Mucosa of descending colon (tissue), 3 donors: ENCODE measurements around the gene SCAI. TPM values are rescaled to one million over a fixed set of nuclear protein-coding genes. Genes with fewer than 3 reads are reported as not detected.

Experiments used
- ATAC-seq: fragments of 200-7000 bp; cut with Tn5 transposase; one replicate; pipeline ENCODE4 v1.9.1; 2020; ENCODE audit warnings: mild to moderate bottlenecking, moderate library complexity
- DNase-seq, 3 donors: peaks; one replicate each; pipeline ENCODE4 v3.0.0-alpha.2; 2020
- H3K36me3 ChIP-seq: fragments of 200-600 bp; one replicate; pipeline ENCODE4 v1.8.0; 2021; ENCODE audit warnings: low read depth, mild to moderate bottlenecking
- H3K4me1 ChIP-seq: fragments of 200-600 bp; one replicate; pipeline ENCODE4 v1.8.0; 2021; ENCODE audit warnings: low read depth, mild to moderate bottlenecking
- H3K4me3 ChIP-seq: fragments of 200-600 bp; one replicate; pipeline ENCODE4 v1.8.0; 2021; ENCODE audit warnings: mild to moderate bottlenecking
- H3K9me3 ChIP-seq: fragments of 200-600 bp; one replicate; pipeline ENCODE4 v1.8.0; 2021; ENCODE audit warnings: mild to moderate bottlenecking
- intact Hi-C, 2 donors: fragments of 100-400 bp; cut with DNase I in 1 of 2; cut with micrococcal nuclease in 1 of 2; formaldehyde crosslinking; loops; one replicate each; pipeline versions ENCODE4 v1.11.0 to v1.11.1; 2022; cut with DNase I, micrococcal nuclease
- total RNA-seq, 3 donors: library from RNA; stranded (reverse); fragmentation: NEBNext Ultra II Directional in 2 of 3; extraction: Animal tissue kit (Norgen Biotek cat#: 25700) in 2 of 3; gene quantifications; one replicate each; pipeline versions ENCODE4 v1.2.1 to v1.2.4, GENCODE V29; 2021 to 2023
- TF ChIP-seq, protein P1 (sequence below): fragments of 200-600 bp; IDR thresholded peaks from one replicate; pipeline ENCODE4 v1.8.0; 2022; ENCODE audit warnings: antibody characterized with exemption, mild to moderate bottlenecking
- donor health status: DM: no; HTN: no; CAD: no; lungs with moderate emphysema.
- donor health status: DM: no; HTN: no; CAD: no.
- donor health status: DM: no; HTN: yes; CAD: no.

Gene SCAI
- total RNA-seq, 3 donors from 2014 or later = 6.3 to 11.7 (median 8.8) TPM

DNA sequence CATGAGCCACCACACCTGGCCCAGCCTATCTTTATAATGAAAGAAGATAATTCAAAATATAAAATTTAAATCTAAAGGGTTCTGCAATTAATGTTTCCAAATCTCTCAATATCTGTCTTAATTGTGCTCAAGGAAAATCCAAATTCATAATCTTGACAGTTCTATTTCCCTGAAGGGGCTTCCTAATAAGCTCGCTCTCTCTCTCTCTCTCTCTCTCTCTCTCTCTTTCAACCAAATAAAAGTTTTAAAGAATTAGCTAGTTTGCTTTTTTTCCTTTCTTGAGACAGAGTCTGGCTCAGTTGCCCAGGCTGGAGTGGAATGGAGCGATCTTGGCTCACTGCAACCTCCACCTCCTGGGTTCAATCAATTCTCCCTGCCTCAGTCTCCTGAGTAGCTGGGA lies 13.2 kb upstream of the SCAI start:
- TF ChIP-seq, protein P1, sequence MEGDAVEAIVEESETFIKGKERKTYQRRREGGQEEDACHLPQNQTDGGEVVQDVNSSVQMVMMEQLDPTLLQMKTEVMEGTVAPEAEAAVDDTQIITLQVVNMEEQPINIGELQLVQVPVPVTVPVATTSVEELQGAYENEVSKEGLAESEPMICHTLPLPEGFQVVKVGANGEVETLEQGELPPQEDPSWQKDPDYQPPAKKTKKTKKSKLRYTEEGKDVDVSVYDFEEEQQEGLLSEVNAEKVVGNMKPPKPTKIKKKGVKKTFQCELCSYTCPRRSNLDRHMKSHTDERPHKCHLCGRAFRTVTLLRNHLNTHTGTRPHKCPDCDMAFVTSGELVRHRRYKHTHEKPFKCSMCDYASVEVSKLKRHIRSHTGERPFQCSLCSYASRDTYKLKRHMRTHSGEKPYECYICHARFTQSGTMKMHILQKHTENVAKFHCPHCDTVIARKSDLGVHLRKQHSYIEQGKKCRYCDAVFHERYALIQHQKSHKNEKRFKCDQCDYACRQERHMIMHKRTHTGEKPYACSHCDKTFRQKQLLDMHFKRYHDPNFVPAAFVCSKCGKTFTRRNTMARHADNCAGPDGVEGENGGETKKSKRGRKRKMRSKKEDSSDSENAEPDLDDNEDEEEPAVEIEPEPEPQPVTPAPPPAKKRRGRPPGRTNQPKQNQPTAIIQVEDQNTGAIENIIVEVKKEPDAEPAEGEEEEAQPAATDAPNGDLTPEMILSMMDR = no peak
- DNase-seq = no peak
- intact Hi-C loops = no loop called here
- Histone ChIP-seq H3K36me3 (no peaks in the 10 kb centered on the region), H3K4me3 (no peak overlapping the region), H3K4me1 (peaks cover 12% of the 10 kb centered on the region), H3K9me3 (no peaks in the 10 kb centered on the region)
- ATAC-seq = no peak

- Histone ChIP-seq H3K9me3 (no peaks in the 10 kb centered on the region), H3K4me3 (no peak overlapping the region), H3K4me1 (no peaks in the 10 kb centered on the region), H3K36me3 (no peaks in the 10 kb centered on the region)
- ATAC-seq (no peak), DNase-seq (no peak)
- TF ChIP-seq, protein P1 = no peak
- intact Hi-C loops = no loop called here
Measured at GRCh38 chr9:125153712-125154367, 10.5 kb upstream of the SCAI start.

GRCh38 chr9:125151730-125152129 lies 8.4 kb upstream of the SCAI start:
- TF ChIP-seq, protein P1 = no peak
- no peak for DNase-seq
- Histone ChIP-seq H3K4me1 (no peaks in the 10 kb centered on the region), H3K36me3 (no peaks in the 10 kb centered on the region), H3K9me3 (no peaks in the 10 kb centered on the region), H3K4me3 (no peak overlapping the region)
- ATAC-seq = no peak
- intact Hi-C loops = no loop called here

GRCh38 chr9:125150349-125151245 lies 7.3 kb upstream of the SCAI start:
- ATAC-seq = no peak
- Histone ChIP-seq H3K4me3 (no peak overlapping the region), H3K36me3 (no peaks in the 10 kb centered on the region), H3K4me1 (no peaks in the 10 kb centered on the region), H3K9me3 (no peaks in the 10 kb centered on the region)
- intact Hi-C loops = no loop called here
- TF ChIP-seq, protein P1 = no peak
- no peak for DNase-seq

DNA sequence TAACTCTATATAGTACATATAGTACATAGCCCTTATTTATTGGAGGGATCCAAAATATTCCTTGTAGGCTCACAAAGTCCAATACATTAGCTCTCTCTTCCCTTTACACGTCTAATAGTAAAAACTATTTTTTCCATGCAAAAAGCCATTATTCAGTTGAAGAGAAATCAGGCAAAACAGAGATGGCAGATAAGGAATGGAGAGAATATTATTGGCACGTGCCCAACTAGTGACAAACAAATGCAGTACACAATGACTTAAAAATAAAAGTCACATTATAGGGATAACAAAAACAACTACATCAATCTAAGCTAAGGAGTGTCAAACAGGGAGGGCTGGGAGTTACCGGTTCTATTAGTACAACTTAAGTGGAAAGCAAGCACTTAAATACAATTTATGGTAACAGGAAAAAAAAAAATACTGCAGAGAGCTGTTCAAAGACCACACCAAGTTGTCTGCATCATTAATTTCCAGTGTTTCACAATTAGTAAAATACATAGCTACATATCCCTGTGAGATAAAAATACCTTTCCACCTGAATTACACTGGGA lies 4.1 kb upstream of the SCAI start:
- Histone ChIP-seq H3K9me3 (no peaks in the 10 kb centered on the region), H3K4me3 (no peak overlapping the region), H3K4me1 (peaks cover 6% of the 10 kb centered on the region), H3K36me3 (no peaks in the 10 kb centered on the region)
- TF ChIP-seq, protein P1 = no peak
- no peak for DNase-seq
- intact Hi-C loops = loop anchor here (10.0 kb wide), 1 partner anchor 203 kb away; the partner anchor contains the start of gene GOLGA1 (in 2 of the 2)
- ATAC-seq = no peak
